ENCODE data around the gene TINAGL1. TPM values are rescaled to one million over a fixed set of nuclear protein-coding genes. Genes with fewer than 3 reads are reported as not detected.

TINAGL1 gene
- polyA plus RNA-seq, 1 donor from 2014 or later = not detected

- Mint-ChIP-seq H3K9me3 (no peaks in the 10 kb centered on the region), H3K4me3 (no peak overlapping the region), H3K36me3 (no peaks in the 10 kb centered on the region), H3K4me1 (peaks cover 0 to 1% (median 0%) of the 10 kb centered on the region in 3 donors), H3K27ac (no peak overlapping the region), H3K27me3 (no peaks in the 10 kb centered on the region)
Observed at GRCh38 chr1:31600641-31601040, 24.3 kb downstream of the TINAGL1 start.

DNA sequence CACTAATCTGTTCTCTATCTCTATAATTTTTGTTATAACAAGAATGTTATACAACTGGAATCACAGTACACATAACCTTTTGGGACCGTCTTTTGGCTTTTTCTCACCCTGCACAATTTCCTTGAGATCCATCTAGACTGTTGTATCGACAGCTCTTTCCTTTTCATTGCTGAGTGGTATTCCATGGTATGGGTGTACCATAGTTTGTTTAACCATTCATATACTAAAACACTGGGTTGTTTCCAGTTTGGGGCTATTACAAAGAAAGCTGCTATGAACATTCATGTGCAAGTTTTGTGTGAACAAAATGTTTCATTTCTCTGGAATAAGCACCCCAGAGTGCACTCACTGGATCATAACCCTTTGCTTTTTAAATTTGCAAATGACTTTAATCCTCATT is 25.8 kb downstream of the TINAGL1 start:
- Mint-ChIP-seq H3K9me3 (no peaks in the 10 kb centered on the region), H3K36me3 (no peaks in the 10 kb centered on the region), H3K4me1 (peaks cover 7 to 9% (median 8%) of the 10 kb centered on the region in 3 donors), H3K27me3 (no peaks in the 10 kb centered on the region), H3K27ac (no peak overlapping the region), H3K4me3 (no peak overlapping the region)

GRCh38 chr1:31605908-31606427 is 29.7 kb downstream of the TINAGL1 start:
- H3K27me3 Mint-ChIP-seq = no peaks in the 10 kb centered on the region
- H3K4me3 Mint-ChIP-seq = no peak overlapping the region
- H3K4me1 Mint-ChIP-seq = peaks cover 7 to 9% (median 8%) of the 10 kb centered on the region in 3 donors
- no peaks in the 10 kb centered on the region for H3K36me3 Mint-ChIP-seq
- H3K9me3 Mint-ChIP-seq = no peaks in the 10 kb centered on the region
- H3K27ac Mint-ChIP-seq = no peak overlapping the region

- peaks cover 2% of the 10 kb centered on the region for H3K36me3 Mint-ChIP-seq
- H3K27ac Mint-ChIP-seq = no peak overlapping the region
- H3K27me3 Mint-ChIP-seq = no peaks in the 10 kb centered on the region
- peaks cover 0 to 2% (median 0%) of the 10 kb centered on the region in 3 donors for H3K9me3 Mint-ChIP-seq
- peaks cover 7 to 12% (median 9%) of the 10 kb centered on the region in 3 donors for H3K4me1 Mint-ChIP-seq
- H3K4me3 Mint-ChIP-seq = no peak overlapping the region
Observed at GRCh38 chr1:31607360-31607759, 31.0 kb downstream of the TINAGL1 start.

DNA sequence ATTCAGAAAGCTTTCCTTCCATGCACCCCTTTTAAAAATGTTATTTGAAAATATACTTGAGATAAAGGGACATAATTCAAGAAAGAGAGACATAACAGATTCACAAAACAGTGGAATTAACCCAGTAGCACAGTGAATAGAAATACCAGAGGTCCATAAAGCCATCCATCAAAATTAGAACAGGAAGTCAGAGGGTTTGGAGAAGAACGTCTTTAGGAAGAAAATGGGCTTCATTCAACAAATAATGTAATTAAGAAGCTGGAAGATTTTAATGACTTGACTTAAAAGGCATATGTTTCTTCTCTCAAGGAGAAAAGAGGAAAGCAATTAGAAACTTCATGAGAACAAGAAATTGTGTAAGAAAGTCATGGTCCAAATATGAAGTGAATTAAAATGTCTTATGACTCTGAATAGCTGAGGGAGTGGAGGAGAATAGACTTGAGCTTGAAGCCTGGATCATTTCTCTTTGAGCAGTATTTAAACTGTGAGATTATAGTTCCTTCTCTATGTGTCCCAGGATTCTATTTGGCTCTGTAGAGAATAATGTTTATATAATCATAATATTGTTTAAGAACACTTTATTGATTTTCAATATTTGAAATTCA is 33.3 kb downstream of the TINAGL1 start:
- Mint-ChIP-seq H3K27me3 (no peaks in the 10 kb centered on the region), H3K36me3 (peaks cover 2% of the 10 kb centered on the region), H3K9me3 (peaks cover 0 to 2% (median 0%) of the 10 kb centered on the region in 3 donors), H3K27ac (no peak overlapping the region), H3K4me3 (no peak overlapping the region), H3K4me1 (peaks cover 7 to 12% (median 9%) of the 10 kb centered on the region in 3 donors)

- H3K27ac Mint-ChIP-seq = no peak overlapping the region
- H3K36me3 Mint-ChIP-seq = peaks cover 2% of the 10 kb centered on the region
- peaks cover 26% of the 10 kb centered on the region for H3K27me3 Mint-ChIP-seq
- peaks cover 0 to 2% (median 0%) of the 10 kb centered on the region in 3 donors for H3K9me3 Mint-ChIP-seq
- H3K4me3 Mint-ChIP-seq = no peak overlapping the region
- H3K4me1 Mint-ChIP-seq = peaks cover 6 to 11% (median 10%) of the 10 kb centered on the region in 3 donors
Observed at GRCh38 chr1:31614414-31615005, 38.2 kb downstream of the TINAGL1 start.

DNA sequence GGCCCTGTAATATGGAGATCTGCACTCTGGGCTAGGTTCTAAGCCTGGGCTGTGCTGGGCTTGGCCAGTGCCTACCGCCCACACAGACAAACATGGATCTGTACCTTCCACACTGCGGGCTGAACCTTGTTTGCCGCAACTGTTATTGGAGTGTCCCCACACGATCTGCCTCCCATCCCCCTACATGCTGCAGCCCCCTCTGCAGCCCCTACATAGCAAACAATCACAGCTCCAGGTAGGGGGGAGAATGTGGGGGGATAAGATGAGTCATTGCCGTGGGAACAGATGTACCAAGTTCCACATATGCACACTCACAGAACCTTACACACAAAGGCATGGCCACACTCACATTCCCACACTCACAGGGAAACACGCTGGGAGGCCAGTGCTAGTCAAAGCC is 39.1 kb downstream of the TINAGL1 start:
- Mint-ChIP-seq H3K36me3 (peaks cover 2% of the 10 kb centered on the region), H3K9me3 (peaks cover 0 to 2% (median 0%) of the 10 kb centered on the region in 3 donors), H3K4me3 (no peak overlapping the region), H3K27ac (peak overlapping the region in 1 of 3 donors; percentile 4), H3K27me3 (peaks cover 29% of the 10 kb centered on the region), H3K4me1 (peaks cover 9 to 11% (median 10%) of the 10 kb centered on the region in 3 donors)

DNA sequence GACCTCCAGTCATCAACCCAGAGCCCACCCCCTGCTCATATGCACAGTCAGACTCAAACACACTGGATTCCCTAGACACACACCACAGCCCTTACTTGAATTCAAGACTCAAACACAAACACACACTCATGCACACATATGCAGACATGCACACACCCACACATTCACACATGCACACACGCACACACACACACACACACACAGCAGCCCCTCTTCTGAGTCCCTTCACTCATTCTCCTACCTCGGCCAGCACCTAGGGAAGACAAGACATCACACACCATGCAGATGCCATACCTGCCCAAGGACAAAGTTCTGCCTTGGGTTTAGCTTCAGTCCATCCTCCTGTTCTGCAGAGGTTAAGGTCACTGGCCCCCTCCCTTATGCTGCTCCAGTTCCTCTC is 39.6 kb downstream of the TINAGL1 start:
- H3K36me3 Mint-ChIP-seq = peaks cover 4% of the 10 kb centered on the region
- peaks cover 9 to 11% (median 10%) of the 10 kb centered on the region in 3 donors for H3K4me1 Mint-ChIP-seq
- no peak overlapping the region for H3K4me3 Mint-ChIP-seq
- H3K27ac Mint-ChIP-seq = peak overlapping the region in 1 of 3 donors; percentile 4
- H3K27me3 Mint-ChIP-seq = peaks cover 29% of the 10 kb centered on the region
- H3K9me3 Mint-ChIP-seq = peaks cover 0 to 2% (median 0%) of the 10 kb centered on the region in 3 donors

- Mint-ChIP-seq H3K27ac (peak within 1 kb of the TSS in 1 of 3 donors; percentile 78), H3K9me3 (no peaks in the 10 kb centered on the region), H3K4me3 (peak within 1 kb of the TSS in 2 of 4 donors; percentile 68 to 82), H3K27me3 (peaks cover 29% of the 10 kb centered on the region), H3K36me3 (peaks cover 1% of the 10 kb centered on the region), H3K4me1 (peaks cover 7 to 10% (median 9%) of the 10 kb centered on the region in 3 donors)
Observed at GRCh38 chr1:31617218-31617915, 41.1 kb downstream of the TINAGL1 start, which contains the start of gene HCRTR1. Gene HCRTR1, plus strand, starts transcription at chr1:31617689. Its CDS starts 1,504 bp downstream, at chr1:31619193.

DNA sequence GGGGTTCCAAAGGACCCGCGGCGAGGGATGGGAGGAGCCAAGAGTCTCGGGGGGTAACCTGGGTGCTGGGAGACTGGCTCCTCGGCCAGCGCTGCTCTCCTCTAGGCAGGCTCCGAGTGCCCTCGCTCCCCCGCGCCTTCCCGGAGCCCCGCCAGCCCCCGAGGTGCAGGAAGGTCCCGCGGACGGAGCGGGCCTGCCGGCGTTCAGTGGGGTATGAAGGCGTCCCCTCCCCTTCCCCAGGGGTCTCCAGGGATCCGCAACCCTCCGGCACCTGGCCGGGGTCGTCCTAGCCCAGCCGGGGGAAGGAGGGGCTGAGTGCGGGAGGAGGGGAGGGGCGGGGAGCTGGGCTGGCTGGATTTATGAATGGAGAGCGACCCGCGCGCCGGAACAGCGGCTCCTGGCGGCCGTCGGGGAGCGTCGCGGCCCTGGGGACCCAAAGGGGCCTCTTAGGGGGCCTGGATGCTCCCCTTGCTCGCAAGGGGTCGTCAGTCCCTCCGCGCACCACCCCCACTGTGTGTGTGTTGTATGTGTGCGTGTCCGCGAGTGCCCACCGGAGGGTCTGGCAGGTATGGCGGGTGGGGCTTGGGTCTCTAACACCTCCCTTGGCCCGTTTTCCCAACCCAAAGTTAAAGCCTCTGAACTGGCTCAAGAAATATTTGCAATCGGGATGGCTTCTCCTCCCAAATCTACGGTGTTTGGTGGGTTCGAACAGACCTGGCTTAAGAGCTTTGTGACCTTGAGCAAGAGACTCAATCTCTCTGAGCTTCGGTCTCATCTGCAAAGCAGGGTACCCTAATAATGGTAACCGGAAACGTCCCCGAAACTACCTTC is 41.8 kb downstream of the TINAGL1 start:
- Mint-ChIP-seq H3K9me3 (no peaks in the 10 kb centered on the region), H3K36me3 (peaks cover 1% of the 10 kb centered on the region), H3K4me3 (peak overlapping the region in 2 of 4 donors; percentile 68 to 80), H3K27me3 (peaks cover 29% of the 10 kb centered on the region), H3K4me1 (peaks cover 7 to 10% (median 9%) of the 10 kb centered on the region in 3 donors), H3K27ac (no peak overlapping the region)

GRCh38 chr1:31618916-31619846 is 42.9 kb downstream of the TINAGL1 start:
- Mint-ChIP-seq H3K27me3 (peaks cover 29% of the 10 kb centered on the region), H3K4me1 (peaks cover 7 to 13% (median 10%) of the 10 kb centered on the region in 3 donors), H3K36me3 (peaks cover 1% of the 10 kb centered on the region), H3K4me3 (peak overlapping the region in 3 of 4 donors; percentile 43 to 77 (median 76)), H3K9me3 (no peaks in the 10 kb centered on the region), H3K27ac (no peak overlapping the region)

DNA sequence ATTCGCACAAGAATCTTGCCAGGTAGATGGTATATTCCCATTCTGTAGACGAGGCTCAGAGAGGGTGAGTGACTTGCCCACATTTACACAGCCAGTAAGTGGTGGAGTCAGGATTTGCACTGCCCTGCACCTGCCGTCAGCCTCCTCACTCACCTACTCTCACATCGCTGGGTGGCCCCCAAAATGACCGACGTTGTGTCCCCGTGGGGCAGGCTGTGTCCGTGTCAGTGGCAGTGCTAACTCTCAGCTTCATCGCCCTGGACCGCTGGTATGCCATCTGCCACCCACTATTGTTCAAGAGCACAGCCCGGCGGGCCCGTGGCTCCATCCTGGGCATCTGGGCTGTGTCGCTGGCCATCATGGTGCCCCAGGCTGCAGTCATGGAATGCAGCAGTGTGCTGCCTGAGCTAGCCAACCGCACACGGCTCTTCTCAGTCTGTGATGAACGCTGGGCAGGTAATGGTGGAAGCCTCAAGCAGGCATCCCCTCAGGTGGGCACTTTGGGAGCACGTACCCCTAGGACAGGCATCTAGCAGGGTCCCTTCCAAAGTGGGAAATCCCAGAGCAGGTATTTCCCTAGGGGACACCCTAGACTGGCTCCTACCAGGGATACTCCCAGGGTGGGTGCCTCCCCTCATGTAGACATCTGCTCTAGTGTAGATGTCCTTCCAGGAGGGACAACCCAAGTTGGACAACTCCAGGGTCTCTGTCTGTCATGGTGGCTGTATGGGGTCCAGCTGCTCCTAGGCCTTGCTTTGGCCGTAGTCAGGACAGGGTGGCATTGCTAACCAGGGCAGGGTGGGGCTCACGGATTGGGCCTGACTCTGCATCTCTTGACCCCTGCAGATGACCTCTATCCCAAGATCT is 44.5 kb downstream of the TINAGL1 start:
- Mint-ChIP-seq H3K9me3 (no peaks in the 10 kb centered on the region), H3K4me3 (peak overlapping the region in 1 of 4 donors; percentile 58), H3K27ac (no peak overlapping the region), H3K4me1 (peaks cover 10 to 17% (median 11%) of the 10 kb centered on the region in 3 donors), H3K36me3 (peaks cover 1% of the 10 kb centered on the region), H3K27me3 (peaks cover 29% of the 10 kb centered on the region)

GRCh38 chr1:31621498-31621820 is 45.1 kb downstream of the TINAGL1 start:
- Mint-ChIP-seq H3K36me3 (peaks cover 1% of the 10 kb centered on the region), H3K27me3 (peaks cover 27% of the 10 kb centered on the region), H3K4me3 (no peak overlapping the region), H3K27ac (no peak overlapping the region), H3K9me3 (no peaks in the 10 kb centered on the region), H3K4me1 (peaks cover 10 to 17% (median 11%) of the 10 kb centered on the region in 3 donors)
